Stimulated activated memory B cell treated with anti-CD40 and anti-IgM and Interleukin-4, amounts not matched to agents 10 μg/mL and 1 μg/mL and 100 μg/mL, for 72 hours (primary cell): ENCODE data around the gene MOV10L1.

Experiments used
- ATAC-seq: fragments of 150-1000 bp; cut with Tn5 transposase; 2 replicates; pipeline ENCODE4 v1.10.0; 2021
- H3K27ac Mint-ChIP-seq: one replicate; pipeline ENCODE4 v1.8.0; 2022; ENCODE audit warnings: mild to moderate bottlenecking, mixed read lengths
- H3K27me3 Mint-ChIP-seq: one replicate; pipeline ENCODE4 v1.8.0; 2022; ENCODE audit warnings: mixed read lengths
- H3K36me3 Mint-ChIP-seq: one replicate; pipeline ENCODE4 v1.8.0; 2022; ENCODE audit warnings: mixed read lengths
- H3K4me1 Mint-ChIP-seq: one replicate; pipeline ENCODE4 v1.8.0; 2022; ENCODE audit warnings: mixed read lengths
- H3K4me3 Mint-ChIP-seq: one replicate; pipeline ENCODE4 v1.8.0; 2022; ENCODE audit warnings: mild to moderate bottlenecking, moderate library complexity, mixed read lengths
- H3K9me3 Mint-ChIP-seq: one replicate; pipeline ENCODE4 v1.8.0; 2022; ENCODE audit warnings: mixed read lengths

MOV10L1 gene

GRCh38 chr22:50205781-50206569 is 116.2 kb downstream of the MOV10L1 start:
- Mint-ChIP-seq H3K9me3 (no peaks in the 10 kb centered on the region), H3K27me3 (no peaks in the 10 kb centered on the region), H3K4me3 (no peak overlapping the region), H3K27ac (no peak overlapping the region), H3K36me3 (peaks cover 41% of the 10 kb centered on the region), H3K4me1 (peaks cover 53% of the 10 kb centered on the region)
- no peak for ATAC-seq

GRCh38 chr22:50206599-50206998 is 116.8 kb downstream of the MOV10L1 start:
- H3K27ac Mint-ChIP-seq = no peak overlapping the region
- H3K27me3 Mint-ChIP-seq = no peaks in the 10 kb centered on the region
- H3K4me1 Mint-ChIP-seq = peaks cover 53% of the 10 kb centered on the region
- peaks cover 41% of the 10 kb centered on the region for H3K36me3 Mint-ChIP-seq
- H3K4me3 Mint-ChIP-seq = no peak overlapping the region
- no peaks in the 10 kb centered on the region for H3K9me3 Mint-ChIP-seq
- no peak for ATAC-seq

- ATAC-seq = peak; percentile 59
- no peaks in the 10 kb centered on the region for H3K9me3 Mint-ChIP-seq
- peaks cover 44% of the 10 kb centered on the region for H3K36me3 Mint-ChIP-seq
- H3K27me3 Mint-ChIP-seq = no peaks in the 10 kb centered on the region
- peak overlapping the region; percentile 37 for H3K27ac Mint-ChIP-seq
- peaks cover 45% of the 10 kb centered on the region for H3K4me1 Mint-ChIP-seq
- H3K4me3 Mint-ChIP-seq = no peak overlapping the region
Observed at GRCh38 chr22:50207383-50208140, 117.8 kb downstream of the MOV10L1 start.

- Mint-ChIP-seq H3K27ac (no peak overlapping the region), H3K36me3 (peaks cover 49% of the 10 kb centered on the region), H3K4me3 (no peak overlapping the region), H3K4me1 (peaks cover 51% of the 10 kb centered on the region), H3K9me3 (no peaks in the 10 kb centered on the region), H3K27me3 (no peaks in the 10 kb centered on the region)
- no peak for ATAC-seq
Observed at GRCh38 chr22:50208430-50208938, 118.7 kb downstream of the MOV10L1 start.

GRCh38 chr22:50208939-50209892 is 119.4 kb downstream of the MOV10L1 start:
- ATAC-seq = peak; percentile 52
- Mint-ChIP-seq H3K27ac (no peak overlapping the region), H3K27me3 (no peaks in the 10 kb centered on the region), H3K4me3 (no peak overlapping the region), H3K4me1 (peaks cover 48% of the 10 kb centered on the region), H3K36me3 (peaks cover 50% of the 10 kb centered on the region), H3K9me3 (no peaks in the 10 kb centered on the region)

- H3K4me1 Mint-ChIP-seq = peaks cover 47% of the 10 kb centered on the region
- H3K4me3 Mint-ChIP-seq = no peak overlapping the region
- peaks cover 50% of the 10 kb centered on the region for H3K36me3 Mint-ChIP-seq
- H3K27ac Mint-ChIP-seq = no peak overlapping the region
- peak; percentile 68 for ATAC-seq
- no peaks in the 10 kb centered on the region for H3K27me3 Mint-ChIP-seq
- H3K9me3 Mint-ChIP-seq = no peaks in the 10 kb centered on the region
Observed at GRCh38 chr22:50209893-50210292, 120.1 kb downstream of the MOV10L1 start.

GRCh38 chr22:50210378-50211139 is 120.8 kb downstream of the MOV10L1 start:
- no peak overlapping the region for H3K27ac Mint-ChIP-seq
- H3K4me3 Mint-ChIP-seq = no peak overlapping the region
- H3K9me3 Mint-ChIP-seq = no peaks in the 10 kb centered on the region
- no peak for ATAC-seq
- H3K36me3 Mint-ChIP-seq = peaks cover 51% of the 10 kb centered on the region
- no peaks in the 10 kb centered on the region for H3K27me3 Mint-ChIP-seq
- H3K4me1 Mint-ChIP-seq = peaks cover 47% of the 10 kb centered on the region

GRCh38 chr22:50211147-50211546 is 121.3 kb downstream of the MOV10L1 start:
- Mint-ChIP-seq H3K4me3 (no peak overlapping the region), H3K36me3 (peaks cover 54% of the 10 kb centered on the region), H3K27ac (no peak overlapping the region), H3K4me1 (peaks cover 46% of the 10 kb centered on the region), H3K9me3 (no peaks in the 10 kb centered on the region), H3K27me3 (no peaks in the 10 kb centered on the region)
- no peak for ATAC-seq
